Measurements from ENCODE around the gene VPS4A. TPM values are rescaled to one million over a fixed set of nuclear protein-coding genes. Genes with fewer than 3 reads are reported as not detected.

Gene VPS4A
- total RNA-seq, 1 experiment from 2014 or later: 42.2 TPM

DNA sequence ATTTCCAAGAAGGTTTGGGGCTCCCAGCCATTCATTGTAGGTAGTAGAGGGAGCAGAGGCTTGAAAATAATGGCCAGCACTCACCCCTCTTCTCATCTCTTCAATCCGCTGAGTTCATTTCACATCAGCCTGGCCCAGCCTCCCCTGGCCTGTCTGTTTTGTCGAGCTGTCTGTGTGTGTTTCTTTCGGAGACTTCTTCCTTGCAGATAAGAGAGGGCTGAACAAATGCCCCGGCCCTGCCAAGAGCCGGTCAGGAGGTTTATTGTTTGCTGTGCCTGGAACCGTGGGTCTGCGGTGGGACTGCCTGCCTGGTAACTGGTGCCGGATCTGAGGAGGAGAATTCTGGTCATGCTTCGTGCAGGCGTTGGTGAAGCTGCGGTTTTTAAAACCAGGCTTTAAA is 3.4 kb downstream of the VPS4A start:
- peaks cover 61% of the 10 kb centered on the region for H3K79me2 ChIP-seq (ENCODE audit: insufficient read depth, low read length)
- H3K36me3 ChIP-seq (ENCODE audit: control insufficient read depth in 1 of 2, insufficient read depth in 2 of 2, low read length in 2 of 2): peaks cover 20 to 39% of the 10 kb centered on the region in 2 experiments; a peak in 3 of 4 replicates
- peaks cover 6 to 14% of the 10 kb centered on the region in 2 experiments for H3K4me1 ChIP-seq (ENCODE audit: control insufficient read depth in 1 of 2, insufficient read depth in 2 of 2, low read length in 2 of 2)
- ATAC-seq (no peak), DNase-seq (ENCODE audit: low read depth, low spot score) (no peak)
- ChIA-PET RAD21 (ENCODE audit: low non-redundant PET in 1 of 2, low total read pairs in 2 of 2, uncharacterized antibody in 2 of 2, unreplicated experiment in 2 of 2) (no interaction called here), POLR2A (no interaction called here), CTCF (no interaction called here)
- no peak overlapping the region for H3K9ac ChIP-seq (ENCODE audit: low read length)
- H3K27ac ChIP-seq (ENCODE audit: low read depth, low read length): no peak overlapping the region
- no peak overlapping the region for H3K4me2 ChIP-seq (ENCODE audit: low read length)
- no peak overlapping the region for H2AFZ ChIP-seq (ENCODE audit: low read depth, low read length, poor library complexity, severe bottlenecking)
- no peaks in the 10 kb centered on the region for H3K9me2 ChIP-seq (ENCODE audit: insufficient read depth)
- H3K27me3 ChIP-seq (ENCODE audit: insufficient read depth, low read length): no peaks in the 10 kb centered on the region
- H3K9me3 ChIP-seq (ENCODE audit: control insufficient read depth in 1 of 2, insufficient read depth in 1 of 2, low read depth in 1 of 2, low read length in 2 of 2): no peaks in the 10 kb centered on the region
- TF ChIP-seq FOSL1 (IDR thresholded peaks at IDR 0.05; ENCODE audit: low read depth) (no peak), EZH2phosphoT487 (IDR thresholded peaks at IDR 0.05; ENCODE audit: borderline replicate concordance) (no peak), ELF1 (IDR thresholded peaks at IDR 0.05; ENCODE audit: borderline replicate concordance, low read depth) (no peak), SP1 (IDR thresholded peaks at IDR 0.05; ENCODE audit: low read depth) (no peak), JUND (IDR thresholded peaks at IDR 0.05) (no peak), CEBPB (IDR thresholded peaks at IDR 0.05; ENCODE audit: low read depth) (no peak), EZH2 (IDR thresholded peaks at IDR 0.05) (no peak), YY1 (IDR thresholded peaks at IDR 0.05; ENCODE audit: extremely low read depth, insufficient replicate concordance, low read depth, low read length) (no peak), RAD21 (IDR thresholded peaks at IDR 0.05; ENCODE audit: low read depth) (no peak)
- TF ChIP-seq, protein P1, sequence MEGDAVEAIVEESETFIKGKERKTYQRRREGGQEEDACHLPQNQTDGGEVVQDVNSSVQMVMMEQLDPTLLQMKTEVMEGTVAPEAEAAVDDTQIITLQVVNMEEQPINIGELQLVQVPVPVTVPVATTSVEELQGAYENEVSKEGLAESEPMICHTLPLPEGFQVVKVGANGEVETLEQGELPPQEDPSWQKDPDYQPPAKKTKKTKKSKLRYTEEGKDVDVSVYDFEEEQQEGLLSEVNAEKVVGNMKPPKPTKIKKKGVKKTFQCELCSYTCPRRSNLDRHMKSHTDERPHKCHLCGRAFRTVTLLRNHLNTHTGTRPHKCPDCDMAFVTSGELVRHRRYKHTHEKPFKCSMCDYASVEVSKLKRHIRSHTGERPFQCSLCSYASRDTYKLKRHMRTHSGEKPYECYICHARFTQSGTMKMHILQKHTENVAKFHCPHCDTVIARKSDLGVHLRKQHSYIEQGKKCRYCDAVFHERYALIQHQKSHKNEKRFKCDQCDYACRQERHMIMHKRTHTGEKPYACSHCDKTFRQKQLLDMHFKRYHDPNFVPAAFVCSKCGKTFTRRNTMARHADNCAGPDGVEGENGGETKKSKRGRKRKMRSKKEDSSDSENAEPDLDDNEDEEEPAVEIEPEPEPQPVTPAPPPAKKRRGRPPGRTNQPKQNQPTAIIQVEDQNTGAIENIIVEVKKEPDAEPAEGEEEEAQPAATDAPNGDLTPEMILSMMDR (IDR thresholded peaks at IDR 0.05 in 2 of 3, conservative IDR thresholded peaks at IDR 0.05 in 1 of 3; ENCODE audit: borderline replicate concordance in 1 of 3, insufficient read depth in 1 of 3, low read depth in 2 of 3, low read length in 2 of 3): no peak
- TF ChIP-seq, protein P2, sequence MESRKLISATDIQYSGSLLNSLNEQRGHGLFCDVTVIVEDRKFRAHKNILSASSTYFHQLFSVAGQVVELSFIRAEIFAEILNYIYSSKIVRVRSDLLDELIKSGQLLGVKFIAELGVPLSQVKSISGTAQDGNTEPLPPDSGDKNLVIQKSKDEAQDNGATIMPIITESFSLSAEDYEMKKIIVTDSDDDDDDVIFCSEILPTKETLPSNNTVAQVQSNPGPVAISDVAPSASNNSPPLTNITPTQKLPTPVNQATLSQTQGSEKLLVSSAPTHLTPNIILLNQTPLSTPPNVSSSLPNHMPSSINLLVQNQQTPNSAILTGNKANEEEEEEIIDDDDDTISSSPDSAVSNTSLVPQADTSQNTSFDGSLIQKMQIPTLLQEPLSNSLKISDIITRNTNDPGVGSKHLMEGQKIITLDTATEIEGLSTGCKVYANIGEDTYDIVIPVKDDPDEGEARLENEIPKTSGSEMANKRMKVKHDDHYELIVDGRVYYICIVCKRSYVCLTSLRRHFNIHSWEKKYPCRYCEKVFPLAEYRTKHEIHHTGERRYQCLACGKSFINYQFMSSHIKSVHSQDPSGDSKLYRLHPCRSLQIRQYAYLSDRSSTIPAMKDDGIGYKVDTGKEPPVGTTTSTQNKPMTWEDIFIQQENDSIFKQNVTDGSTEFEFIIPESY (IDR thresholded peaks at IDR 0.05; ENCODE audit: extremely low read depth, insufficient replicate concordance, low read length): no peak
- no peaks in the 10 kb centered on the region for H4K20me1 ChIP-seq (ENCODE audit: insufficient read depth)
- no TSS peak for BruUV-seq (replicated peaks)
- no peak overlapping the region for H3K4me3 ChIP-seq (replicated peaks in 1 of 2; ENCODE audit: low read depth in 1 of 2, low read length in 2 of 2)
- intact Hi-C loops (cut with micrococcal nuclease): no loop called here

Measured in HCT116 (cell line).